ENCODE measurements around the gene NCAM1. TPM values are rescaled to one million over a fixed set of nuclear protein-coding genes. Genes with fewer than 3 reads are reported as not detected.

The NCAM1 gene
- total and polyA plus RNA-seq, 9 of the 15 experiments (the other 6 are each of a cell fraction or from before 2014, with no cell fraction given) = 0.09 to 0.23 TPM; not detected in 7

- intact Hi-C loops (cut with micrococcal nuclease) (no loop called here), in situ Hi-C loops (cut with MboI) (no loop called here)
- no TSS peak for BruUV-seq (replicated peaks)
- H4K20me1 ChIP-seq (replicated peaks; ENCODE audit: control insufficient read depth, insufficient read depth, low read length) = no peaks in the 10 kb centered on the region
- ChIA-PET POLR2A (no interaction called here), CTCF (ENCODE audit: low intra/inter-chr PET ratio) (no interaction called here)
- no peak overlapping the region for H2AFZ ChIP-seq (ENCODE audit: low read depth, low read length)
- H3K4me2 ChIP-seq (ENCODE audit: insufficient read depth, low read length) = no peak overlapping the region
- no peaks in the 10 kb centered on the region for H3K27me3 ChIP-seq (ENCODE audit: control insufficient read depth in 2 of 2, insufficient read depth in 2 of 2, low read length in 2 of 2)
- H3K79me2 ChIP-seq (ENCODE audit: control insufficient read depth, insufficient read depth, low read length) = no peaks in the 10 kb centered on the region
- FAIRE-seq (no peak), DNase-seq (ENCODE audit: extremely low read depth in 1 of 4, low spot score in 3 of 4) (no peak), ATAC-seq (no peak)
- no peaks in the 10 kb centered on the region for H3K9me3 ChIP-seq (replicated peaks; ENCODE audit: control insufficient read depth, insufficient read depth, low read depth, low read length)
- WGBS (ENCODE audit: insufficient coverage, low coverage, missing lambda C conversion rate) = 0% methylated on average over 7 of the region's 9 CpGs
- no peak overlapping the region for H3K9ac ChIP-seq (ENCODE audit: insufficient read depth in 1 of 2, low read depth in 2 of 2, low read length in 2 of 2)
- no peaks in the 10 kb centered on the region for H3K9me1 ChIP-seq (ENCODE audit: control insufficient read depth, insufficient read depth, low read length)
- H3K27ac ChIP-seq (ENCODE audit: extremely low read depth, low read depth, low read length) = no peak overlapping the region
- H3K4me3 ChIP-seq = no peak overlapping the region
- H3K36me3 ChIP-seq (ENCODE audit: control insufficient read depth, insufficient read depth, low read length) = no peaks in the 10 kb centered on the region
- no peaks in the 10 kb centered on the region for H3K4me1 ChIP-seq (replicated peaks in 1 of 2; ENCODE audit: control insufficient read depth in 2 of 2, insufficient read depth in 2 of 2, low read length in 2 of 2)
- TF ChIP-seq HSF4 (CRISPR knock-in tag; IDR thresholded peaks at IDR 0.05; ENCODE audit: borderline replicate concordance) (no peak), NR0B1 (IDR thresholded peaks at IDR 0.05; ENCODE audit: partially characterized antibody) (no peak), TFAP4 (CRISPR knock-in tag; IDR thresholded peaks at IDR 0.05; ENCODE audit: borderline replicate concordance) (no peak), SP1 (CRISPR knock-in tag; IDR thresholded peaks at IDR 0.05) (no peak), TSHZ1 (CRISPR knock-in tag; IDR thresholded peaks at IDR 0.05) (no peak), SREBF2 (CRISPR knock-in tag; IDR thresholded peaks at IDR 0.05) (no peak), ZNF592 (IDR thresholded peaks at IDR 0.05) (no peak), HNRNPH1 (optimal IDR thresholded peaks at IDR 0.05; ENCODE audit: low read depth, low read length) (no peak), THRB (CRISPR knock-in tag; conservative IDR thresholded peaks at IDR 0.05) (no peak)
Measured at GRCh38 chr11:113103932-113104690, 142.9 kb downstream of the NCAM1 start.

All from K562 (cell line).